ENCODE results near the gene RHOBTB3.
"Not testable (repeated sequence)": the region's sequence is repeated elsewhere in the genome, so short reads cannot be mapped to it uniquely, and the experiment has no call there.

Gene RHOBTB3

DNA sequence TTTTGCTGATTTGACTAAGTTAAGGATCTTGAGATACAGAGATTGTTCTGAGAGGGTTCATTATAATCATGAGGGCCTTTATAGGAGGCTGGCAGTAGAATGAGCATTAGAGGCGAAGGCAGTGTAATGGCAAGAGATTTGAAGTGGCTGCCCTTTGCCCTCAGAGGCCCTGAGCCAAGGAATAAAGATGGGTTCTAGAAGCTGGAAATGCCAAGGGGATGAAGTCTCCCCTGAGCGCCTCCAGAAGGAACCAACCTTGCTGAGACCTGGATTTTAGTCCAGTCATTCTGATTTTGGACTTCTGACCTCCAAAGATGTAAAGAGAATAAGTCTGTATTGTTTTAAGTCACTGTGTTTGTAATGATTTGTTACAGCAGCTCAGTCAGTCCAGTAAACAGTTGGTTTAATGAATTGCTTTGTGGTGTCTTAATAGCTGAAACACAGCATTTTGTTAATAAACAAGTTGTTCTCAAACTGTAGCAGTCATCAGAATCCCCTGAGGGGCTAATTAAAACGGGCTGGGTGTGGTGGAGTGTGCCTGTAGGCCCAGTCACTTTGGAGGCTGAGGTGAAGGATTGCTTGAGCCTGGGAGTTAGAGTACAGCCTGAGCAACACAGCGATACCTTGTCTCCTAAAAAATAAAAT lies 68.2 kb downstream of the RHOBTB3 start:
- no peak for DNase-seq (ENCODE audit: low read depth, low spot score)

DNA sequence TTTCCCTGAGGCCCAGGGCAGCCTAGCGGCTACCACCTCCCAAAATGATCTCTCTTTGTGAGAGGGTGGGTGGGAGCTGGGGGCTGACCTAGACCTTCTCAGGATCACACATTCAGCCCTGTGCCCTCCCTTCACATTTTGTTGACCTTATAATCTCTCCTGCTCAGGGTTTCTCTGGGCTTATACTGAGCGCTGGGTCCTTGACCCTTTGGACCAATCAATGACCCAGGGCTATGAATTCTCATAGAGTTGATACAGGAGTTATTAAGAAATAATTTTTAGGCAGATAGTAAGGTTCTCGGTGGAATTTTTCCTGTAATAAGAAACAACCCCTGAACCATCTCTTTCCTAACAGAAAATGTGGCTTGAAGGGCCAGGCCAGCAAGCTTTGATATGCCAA lies 69.4 kb downstream of the RHOBTB3 start:
- no peak for DNase-seq (ENCODE audit: low read depth, low spot score)

DNA sequence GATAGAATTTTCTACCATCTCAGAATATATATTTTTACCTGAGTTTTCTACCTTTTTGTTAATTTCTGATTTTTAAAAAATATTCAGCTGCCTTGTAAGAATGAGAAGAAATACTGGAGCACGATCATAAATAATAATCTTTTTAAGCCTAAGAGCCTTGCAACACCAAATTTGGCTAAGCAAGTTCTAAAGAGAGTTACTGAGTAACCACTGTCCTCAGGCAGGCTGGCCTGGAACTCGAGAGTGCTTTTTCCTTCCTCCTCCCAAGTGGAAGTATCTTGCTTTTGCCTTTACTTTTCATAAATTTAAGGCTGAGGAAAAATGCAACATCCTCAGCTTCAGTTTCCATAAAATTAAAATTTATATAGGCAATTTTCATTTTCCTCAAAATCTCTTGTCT lies 70.4 kb downstream of the RHOBTB3 start:
- DNase-seq (ENCODE audit: low read depth, low spot score): no peak

DNA sequence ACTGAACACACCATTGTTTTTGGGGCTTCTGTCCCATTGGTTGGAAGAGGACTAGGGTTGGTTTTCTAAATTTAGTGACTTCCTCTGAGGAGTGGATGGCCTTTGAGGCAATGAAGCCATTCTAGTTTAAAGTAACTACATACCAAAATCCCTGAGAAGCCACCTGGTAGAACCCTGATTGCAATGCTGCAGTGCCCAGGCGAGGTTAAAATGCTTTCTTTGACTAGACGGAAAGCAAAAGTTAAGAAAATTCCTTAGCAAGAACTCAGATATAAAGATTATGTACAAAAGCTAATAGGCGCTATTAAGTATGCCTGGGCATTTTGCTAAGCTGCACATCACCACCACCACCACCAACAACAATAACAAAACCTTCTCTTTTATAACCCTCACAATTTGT lies 70.8 kb downstream of the RHOBTB3 start:
- no peak for DNase-seq (ENCODE audit: low read depth, low spot score)

DNA sequence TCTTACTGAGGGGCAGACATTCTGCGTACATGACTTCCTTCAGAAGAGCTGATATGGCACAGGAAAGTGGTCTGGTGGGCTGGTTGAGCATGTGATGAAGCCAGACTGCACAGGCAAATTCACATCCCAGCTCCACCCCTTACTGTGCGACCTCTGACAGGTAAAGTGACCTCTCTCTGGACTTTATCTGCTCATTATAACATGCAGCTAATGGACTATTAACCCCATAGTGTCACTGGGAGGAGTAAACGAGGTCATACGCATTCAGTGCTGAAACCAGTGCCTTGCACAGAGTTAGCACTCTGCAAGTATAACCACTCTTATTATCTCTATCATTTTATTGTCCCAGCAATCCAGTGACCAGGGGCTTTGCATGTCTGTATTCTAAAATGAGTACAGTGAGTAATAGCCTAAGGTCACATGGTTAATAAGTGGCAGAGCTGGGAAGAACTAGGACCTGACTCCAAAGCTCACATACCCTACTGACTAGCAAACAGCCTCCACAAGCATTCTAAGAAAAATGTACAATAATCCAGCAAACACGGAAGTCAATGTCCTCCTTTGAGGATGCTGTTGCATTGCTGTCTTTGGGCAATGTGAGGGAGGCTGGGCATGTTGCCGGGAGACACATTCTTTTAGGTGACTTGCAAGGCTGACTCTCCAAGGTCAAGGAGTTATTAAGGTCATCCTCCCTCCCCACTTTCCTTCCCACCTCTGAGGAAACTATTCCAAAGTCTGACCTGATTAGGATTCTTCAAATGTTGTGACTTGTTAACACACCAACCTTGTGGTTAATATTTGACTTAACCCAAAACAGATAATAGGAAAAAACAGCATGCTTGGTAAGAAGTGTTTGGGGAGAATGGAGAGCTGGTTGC lies 72.4 kb downstream of the RHOBTB3 start:
- no peak for DNase-seq (ENCODE audit: low read depth, low spot score)

DNA sequence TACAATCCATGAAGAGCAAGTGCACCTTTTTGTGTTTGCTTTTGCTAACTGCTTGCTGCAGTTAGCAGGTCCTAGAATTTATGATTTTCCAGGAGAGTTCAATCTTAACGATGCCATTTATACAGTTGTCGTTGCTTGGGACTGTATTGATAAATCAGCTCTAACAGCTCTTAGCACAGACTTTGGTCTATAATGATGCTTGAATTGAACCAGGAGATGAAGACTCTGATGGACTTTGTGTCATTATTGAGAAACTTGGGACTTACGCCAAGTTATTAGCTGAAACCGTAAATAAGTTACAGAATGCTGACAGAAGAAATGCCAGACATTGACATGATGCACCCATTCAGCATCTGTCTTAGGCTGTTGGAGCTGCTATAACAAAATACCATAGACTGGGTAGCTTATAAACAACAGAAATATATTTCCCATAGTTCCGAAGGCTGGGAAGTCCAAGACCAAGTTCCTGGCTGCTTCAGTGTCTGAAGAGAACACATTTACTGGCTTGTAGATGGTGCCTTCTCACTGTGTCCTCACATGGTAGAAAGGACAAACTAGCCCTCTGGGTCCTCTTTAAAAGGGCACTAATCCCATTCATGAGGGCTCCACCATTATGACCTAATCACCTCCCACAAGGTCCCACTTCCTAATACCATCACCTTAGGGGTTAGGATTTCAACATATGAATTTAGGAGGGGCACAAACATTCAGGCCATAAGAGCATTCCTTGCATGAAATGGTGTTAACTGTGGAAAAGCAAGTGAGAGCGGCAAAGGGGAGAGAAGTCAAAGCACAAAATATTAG lies 73.8 kb downstream of the RHOBTB3 start:
- DNase-seq (ENCODE audit: low read depth, low spot score): no peak

DNA sequence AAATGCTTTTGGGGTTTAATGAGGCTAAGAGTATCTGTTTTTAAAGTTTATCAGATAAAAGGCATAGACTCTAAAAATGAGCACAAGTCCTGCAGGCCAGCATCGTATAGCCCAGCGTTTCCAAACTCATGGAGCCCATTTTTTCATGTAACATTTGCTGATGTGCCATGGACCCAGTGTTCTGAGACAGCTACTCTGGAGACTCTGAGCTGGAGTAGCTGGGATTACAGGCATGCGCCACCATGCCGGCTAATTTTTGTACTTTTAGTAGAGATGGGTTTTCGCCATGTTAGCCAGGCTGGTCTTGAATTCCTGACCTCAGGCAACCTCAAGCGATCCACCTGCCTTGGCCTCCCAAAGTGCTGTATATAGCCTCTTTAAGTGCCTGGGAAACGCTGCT lies 75.6 kb downstream of the RHOBTB3 start:
- no peak for DNase-seq (ENCODE audit: low read depth, low spot score)

DNA sequence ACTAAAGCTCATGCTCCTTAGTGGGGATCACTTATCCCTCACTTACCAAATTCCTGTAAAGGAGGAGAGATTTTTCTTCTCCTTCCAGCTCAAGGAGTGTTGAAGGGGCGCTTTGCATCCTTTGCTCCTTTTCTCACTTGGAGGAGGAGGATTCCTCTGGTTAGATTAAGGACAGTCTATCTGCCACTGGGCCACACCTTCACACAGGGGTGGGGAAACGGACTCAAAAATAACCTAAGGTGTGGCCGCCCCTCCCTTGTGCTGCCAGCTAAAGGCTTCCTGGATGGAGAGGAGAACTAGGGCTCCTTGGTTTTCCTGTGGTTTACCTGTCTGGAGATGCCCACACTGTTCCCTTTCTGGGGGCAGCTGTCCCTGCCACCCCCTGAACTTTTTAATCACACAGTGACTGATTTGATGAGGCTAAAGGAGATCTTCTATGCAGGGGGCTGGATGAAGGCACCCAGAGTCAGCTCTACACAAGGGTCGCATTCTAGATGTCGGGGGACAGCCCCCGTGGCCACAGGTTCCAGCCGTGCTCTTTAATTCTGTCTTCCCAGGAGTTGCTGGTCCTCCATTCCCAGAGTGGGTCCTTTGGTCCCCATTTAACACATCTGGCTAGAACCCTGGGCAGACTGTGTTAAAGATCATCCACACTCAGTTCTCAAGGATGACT lies 77.0 kb downstream of the RHOBTB3 start:
- DNase-seq (ENCODE audit: low read depth, low spot score): no peak

DNA sequence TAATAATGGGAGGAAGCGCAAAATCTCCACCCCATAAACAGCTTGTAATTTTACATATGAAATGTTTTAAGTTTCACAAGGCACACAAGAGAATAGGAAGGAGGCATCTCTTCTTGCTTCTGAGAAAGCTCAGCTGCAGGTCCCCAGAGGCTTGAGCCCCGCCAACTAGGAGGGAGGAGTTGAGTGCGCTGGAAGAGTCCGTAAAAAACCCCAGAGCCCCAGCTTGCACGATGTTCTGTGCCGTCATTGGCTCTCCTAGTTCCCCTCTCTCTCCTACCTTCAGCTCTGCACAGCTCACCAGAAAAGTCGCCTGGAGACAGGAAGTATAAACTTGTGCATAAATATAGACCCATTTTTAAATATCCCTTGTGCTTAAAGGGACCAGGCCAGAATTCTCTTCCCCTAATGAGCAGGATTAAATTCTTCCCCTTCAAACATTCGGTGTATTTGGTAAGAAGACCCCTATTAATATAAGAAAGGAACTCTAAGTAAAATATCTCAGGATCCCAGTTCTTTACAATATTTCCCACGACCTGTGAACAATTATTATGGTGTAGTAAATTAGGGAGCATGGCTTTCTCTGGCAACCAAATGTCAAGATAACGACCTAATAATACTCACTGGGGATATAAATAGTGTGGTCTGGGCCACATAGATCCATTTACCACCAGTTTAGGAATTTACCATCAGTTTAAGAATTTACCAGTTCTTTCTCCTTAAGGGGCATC lies 77.7 kb downstream of the RHOBTB3 start:
- peak; percentile 42 for DNase-seq (ENCODE audit: low read depth, low spot score)

DNA sequence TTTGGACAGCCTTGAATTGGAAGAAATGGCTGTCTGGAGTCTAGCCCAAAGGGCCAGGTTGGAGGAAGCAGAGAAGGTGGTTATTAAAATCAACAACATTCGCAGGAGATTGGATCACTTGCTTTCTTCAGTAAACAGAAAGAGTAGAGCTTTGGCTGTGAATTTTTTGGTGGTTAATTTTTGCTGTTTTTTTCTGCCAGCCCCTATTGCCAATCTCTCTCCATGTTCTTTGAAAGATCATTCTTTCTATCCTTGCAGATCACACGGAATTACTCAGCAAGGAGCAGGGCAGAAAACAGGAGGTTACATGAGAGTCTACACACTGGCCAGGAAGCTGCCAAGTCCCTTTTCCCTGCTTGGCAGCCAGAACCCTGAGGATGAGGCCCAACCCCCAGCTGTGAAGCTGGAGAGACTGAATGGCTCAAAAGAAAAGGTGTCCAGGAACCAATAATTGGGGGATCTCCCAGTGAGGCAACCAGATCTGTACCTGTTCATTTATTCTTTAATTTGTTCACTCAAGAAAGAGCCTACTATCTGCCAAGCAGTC lies 78.4 kb downstream of the RHOBTB3 start:
- no peak for DNase-seq (ENCODE audit: low read depth, low spot score)

DNA sequence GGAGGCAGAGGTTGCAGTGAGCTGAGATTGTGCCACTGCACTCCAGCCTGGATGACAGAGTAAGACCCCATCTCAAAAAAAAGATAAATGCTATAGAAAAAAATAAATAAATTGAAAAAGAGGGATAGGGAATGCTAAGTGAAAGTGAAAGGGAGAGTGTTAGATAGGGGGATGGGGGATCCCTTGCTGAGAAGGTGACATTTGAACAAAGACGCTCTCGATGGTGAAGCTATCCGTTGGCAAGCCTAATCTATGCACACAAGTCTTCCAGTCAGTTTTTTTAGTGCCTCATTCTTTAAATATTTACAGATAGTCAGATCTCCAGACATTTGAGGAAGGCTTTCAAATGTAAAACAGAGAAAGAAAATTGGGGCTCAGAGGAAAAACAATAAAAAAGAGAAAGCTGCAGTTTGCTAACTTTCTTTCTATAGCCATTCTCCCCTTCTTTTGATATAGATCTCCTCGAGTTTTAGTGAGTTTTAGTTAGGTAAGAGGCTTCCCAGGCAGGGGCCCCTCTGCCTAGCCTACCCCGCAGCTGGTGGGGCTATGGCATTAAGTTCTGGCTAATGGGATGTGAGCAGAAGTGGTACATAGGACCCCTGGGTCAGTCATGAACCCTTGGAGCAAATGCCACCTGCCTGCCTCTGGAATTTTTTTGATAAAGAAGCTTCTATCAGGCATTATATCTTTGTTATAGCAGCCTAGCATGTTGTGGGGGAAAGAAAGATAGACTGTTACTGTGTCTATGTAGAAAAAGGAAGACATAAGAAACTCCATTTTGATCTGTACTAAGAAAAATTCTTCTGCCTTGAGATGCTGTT lies 79.4 kb downstream of the RHOBTB3 start:
- no peak for DNase-seq (ENCODE audit: low read depth, low spot score)

DNA sequence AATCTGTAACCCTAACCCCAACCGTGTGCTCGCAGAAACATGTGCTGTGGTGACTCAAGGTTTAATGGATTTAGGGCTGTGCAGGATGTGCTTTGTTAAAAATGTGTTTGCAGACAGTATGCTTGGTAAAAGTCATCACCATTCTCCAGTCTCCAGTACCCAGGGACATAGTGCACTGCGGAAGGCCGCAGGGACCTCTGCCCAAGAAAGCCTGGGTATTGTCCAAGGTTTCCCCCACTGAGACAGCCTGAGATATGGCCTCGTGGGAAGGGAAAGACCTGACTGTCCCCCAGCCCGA lies 79.9 kb downstream of the RHOBTB3 start:
- DNase-seq (ENCODE audit: low read depth, low spot score): not testable (repeated sequence)

DNA sequence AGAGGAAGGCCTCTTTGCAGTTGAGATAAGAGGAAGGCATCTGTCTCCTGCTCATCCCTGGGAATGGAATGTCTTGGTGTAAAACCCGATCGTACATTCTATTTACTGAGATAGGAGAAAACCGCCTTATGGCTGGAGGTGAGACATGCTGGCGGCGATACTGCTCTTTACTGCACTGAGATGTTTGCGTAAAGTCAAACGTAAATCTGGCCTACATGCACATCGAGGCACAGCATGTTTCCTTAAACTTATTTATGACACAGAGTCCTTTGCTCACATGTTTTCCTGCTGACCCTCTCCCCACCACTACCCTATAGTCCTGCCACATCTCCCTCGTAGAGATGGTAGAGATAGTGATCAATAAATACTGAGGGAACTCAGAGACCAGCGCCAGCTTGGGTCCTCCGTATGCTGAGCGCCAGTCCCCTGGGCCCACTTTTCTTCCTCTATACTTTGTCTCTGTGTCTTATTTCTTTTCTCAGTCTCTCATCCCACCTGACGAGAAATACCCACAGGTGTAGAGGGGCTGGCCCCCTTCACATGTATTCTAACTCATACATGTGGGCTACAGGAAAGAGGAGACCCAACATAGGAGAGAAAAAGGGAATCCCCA lies 80.4 kb downstream of the RHOBTB3 start:
- DNase-seq (ENCODE audit: low read depth, low spot score): not testable (repeated sequence)

DNA sequence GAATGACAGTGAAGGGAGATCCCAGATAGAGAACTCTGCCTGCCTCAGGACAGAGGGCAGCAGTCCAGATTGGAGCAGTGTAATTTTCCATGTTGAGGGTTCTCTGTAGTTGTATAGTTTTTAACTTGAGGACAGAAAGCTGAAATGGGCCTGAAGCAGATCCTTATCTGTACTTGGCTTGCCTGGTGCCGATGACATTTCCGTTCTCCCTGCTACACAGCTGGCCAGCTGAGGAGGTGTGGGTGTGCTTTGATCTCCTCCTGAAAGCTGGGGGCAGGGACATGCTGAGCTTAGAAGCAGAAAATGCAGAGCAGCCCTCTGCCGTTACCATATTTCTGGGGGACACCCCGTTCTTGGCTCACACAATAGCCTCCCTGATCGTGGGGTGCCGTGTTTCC lies 80.9 kb downstream of the RHOBTB3 start:
- no peak for DNase-seq (ENCODE audit: low read depth, low spot score)

DNA sequence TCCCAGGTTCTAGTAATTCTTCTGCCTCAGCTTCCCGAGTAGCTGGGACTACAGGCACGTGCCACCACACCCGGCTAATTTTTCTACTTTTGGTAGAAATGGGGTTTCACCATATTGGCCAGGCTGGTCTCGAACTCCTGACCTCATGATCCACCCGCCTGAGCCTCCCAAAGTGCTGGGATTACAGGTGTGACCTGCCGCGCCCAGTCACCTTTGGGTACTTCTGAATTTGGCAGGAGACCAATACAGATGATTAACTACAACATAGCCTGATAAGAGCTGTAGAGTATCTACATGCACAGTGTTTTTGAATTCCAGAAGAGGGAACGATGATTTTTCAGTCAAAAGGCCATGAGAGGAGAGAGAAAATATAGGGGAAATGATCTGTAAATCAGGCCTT lies 81.9 kb downstream of the RHOBTB3 start:
- DNase-seq (ENCODE audit: low read depth, low spot score): not testable (repeated sequence)

DNA sequence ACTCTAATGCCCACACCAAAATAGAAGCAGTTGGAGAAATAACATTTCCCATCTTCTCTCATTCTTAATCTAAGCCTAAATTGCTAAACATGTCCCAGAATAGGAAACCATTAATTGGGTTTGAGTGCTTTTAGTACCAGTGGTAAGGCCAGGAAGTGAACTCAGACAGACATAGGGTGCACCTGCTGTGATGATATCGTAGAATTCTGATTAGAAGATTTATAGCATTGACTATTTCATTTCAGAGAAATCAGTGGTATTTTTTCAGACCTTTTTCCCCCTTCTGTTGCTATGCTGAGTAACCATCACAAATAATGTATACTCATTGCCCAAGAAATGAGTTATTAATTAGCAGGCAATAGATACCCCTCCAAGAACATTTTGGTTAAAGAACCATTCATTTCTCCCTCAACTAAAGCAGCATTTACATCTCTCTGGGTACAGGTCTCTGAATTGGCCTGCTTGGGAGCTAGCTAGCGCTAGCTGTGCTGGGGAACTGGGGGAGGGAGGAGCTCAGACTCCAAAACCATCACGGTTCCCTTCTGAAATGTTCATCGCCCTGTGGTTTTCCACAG lies 84.1 kb downstream of the RHOBTB3 start:
- no peak for DNase-seq (ENCODE audit: low read depth, low spot score)

DNA sequence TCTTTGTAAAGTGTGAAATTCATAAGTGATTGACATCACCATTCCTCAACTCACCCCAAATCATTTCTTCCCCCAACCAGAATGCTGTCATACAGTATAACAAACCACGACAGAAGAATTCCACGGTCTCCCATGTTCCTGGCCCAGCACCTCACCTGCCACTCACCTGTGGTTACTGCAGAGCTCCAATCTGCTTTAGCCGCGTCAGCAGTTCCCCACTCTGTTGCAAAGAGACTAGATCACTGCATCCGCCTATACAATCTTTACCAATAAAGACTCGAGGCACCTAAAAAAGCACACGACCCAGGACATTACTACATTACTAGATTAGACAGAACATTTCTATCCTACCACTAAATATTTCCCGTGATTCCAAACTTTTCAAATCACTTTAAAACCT lies 85.2 kb downstream of the RHOBTB3 start:
- DNase-seq (ENCODE audit: low read depth, low spot score): no peak

DNA sequence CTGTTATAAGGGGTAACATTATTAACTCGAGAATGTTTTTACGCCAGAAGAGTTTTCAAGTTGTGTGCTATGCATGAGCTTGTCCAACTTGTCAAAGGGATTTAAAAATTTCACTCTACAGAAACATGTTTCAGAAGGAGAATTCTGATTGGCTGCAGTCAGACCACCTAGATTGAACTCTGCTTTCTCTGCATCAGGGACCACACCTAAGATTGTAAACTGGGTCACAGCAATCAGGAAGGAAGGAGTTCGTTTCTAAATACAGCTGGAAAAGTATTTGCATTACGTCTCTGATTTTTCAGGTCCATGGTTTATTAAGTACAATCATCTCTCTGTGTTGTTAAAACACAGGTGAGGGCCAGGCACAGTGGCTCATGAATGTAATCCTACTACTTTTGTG lies 85.6 kb downstream of the RHOBTB3 start:
- no peak for DNase-seq (ENCODE audit: low read depth, low spot score)

DNA sequence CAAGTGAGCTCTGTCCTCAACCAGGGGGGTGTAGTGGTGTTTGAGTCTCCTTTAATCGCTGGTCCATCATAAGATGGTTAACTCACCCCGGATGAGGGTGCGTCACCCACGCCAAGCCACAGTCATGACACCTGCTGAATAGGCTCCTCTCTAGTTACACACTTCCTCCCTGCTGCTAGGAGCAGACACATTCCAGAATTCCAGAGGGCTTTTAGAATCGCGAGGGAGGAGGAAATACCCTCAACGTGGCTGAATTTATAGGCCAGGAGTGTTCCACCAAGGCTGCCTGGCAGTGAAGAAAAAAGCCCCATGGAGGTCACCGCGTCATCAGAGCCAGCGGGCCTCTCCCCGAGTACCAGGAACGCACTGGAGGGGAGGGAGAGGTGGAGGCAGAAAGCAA lies 86.3 kb downstream of the RHOBTB3 start:
- no peak for DNase-seq (ENCODE audit: low read depth, low spot score)
